H1 (cell line): ENCODE data around the gene BET1L.

ENCODE experiments used
- ASH2L ChIP-seq: fragments of 200-600, 300-600 bp; sonication (generic); IDR thresholded peaks from one replicate; pipeline ENCODE4 v1.7.1; 2017; ENCODE audit warnings: low read length
- BRCA1 ChIP-seq: IDR thresholded peaks from 2 replicates; pipeline ENCODE4 v1.6.1; 2012; ENCODE audit warnings: low read depth, low read length, improper control_type of control experiment
- CREB1 ChIP-seq: IDR thresholded peaks from 2 replicates; pipeline ENCODE4 v1.6.1; 2012; ENCODE audit warnings: inconsistent platforms
- EZH2 ChIP-seq: fragments of 200-600 bp; sonication (generic); IDR thresholded peaks from 2 replicates; pipeline ENCODE4 v1.7.1; 2012; ENCODE audit warnings: low read depth, mild to moderate bottlenecking, moderate library complexity, low read length, inconsistent platforms; ENCODE audit not compliant: severe bottlenecking
- JUND ChIP-seq: IDR thresholded peaks from 2 replicates; pipeline ENCODE4 v1.6.1; 2011; ENCODE audit warnings: mild to moderate bottlenecking, improper control_type of control experiment, low read length
- KDM1A ChIP-seq: fragments of 200-600, 300-600 bp; sonication (generic); IDR thresholded peaks from 2 replicates; pipeline ENCODE4 v1.7.1; 2016; ENCODE audit warnings: mild to moderate bottlenecking, low read length, borderline replicate concordance
- POLR2A ChIP-seq, 2 experiments: IDR thresholded peaks; 1 replicate in 1 of 2; 2 replicates in 1 of 2; pipeline ENCODE4 v1.6.1; 2011; ENCODE audit warnings: low read depth in 2 of 2, low read length in 2 of 2, mild to moderate bottlenecking in 2 of 2; ENCODE audit errors: control extremely low read depth in 1 of 2
- POLR2AphosphoS5 ChIP-seq: IDR thresholded peaks from 2 replicates; pipeline ENCODE4 v1.6.1; 2011; ENCODE audit warnings: low read depth, low read length
- RXRA ChIP-seq: IDR thresholded peaks from 2 replicates; pipeline ENCODE4 v1.6.1; 2011; ENCODE audit warnings: low read depth, mild to moderate bottlenecking, low read length, moderate library complexity; ENCODE audit not compliant: insufficient read depth
- TCF12 ChIP-seq: IDR thresholded peaks from 2 replicates; pipeline ENCODE4 v1.6.1; 2011; ENCODE audit warnings: low read depth, mild to moderate bottlenecking, low read length
- TF ChIP-seq, protein P1 (sequence below), 3 experiments: IDR thresholded peaks; 1 replicate in 2 of 3; 2 replicates in 1 of 3; pipeline versions ENCODE4 v1.5.1 to v1.6.1; 2011; ENCODE audit warnings: low read length in 3 of 3, mild to moderate bottlenecking in 3 of 3, inconsistent platforms in 2 of 3, low read depth in 1 of 3, moderate library complexity in 1 of 3; ENCODE audit not compliant: insufficient read depth in 1 of 3; ENCODE audit errors: control extremely low read depth in 1 of 3

DNA sequence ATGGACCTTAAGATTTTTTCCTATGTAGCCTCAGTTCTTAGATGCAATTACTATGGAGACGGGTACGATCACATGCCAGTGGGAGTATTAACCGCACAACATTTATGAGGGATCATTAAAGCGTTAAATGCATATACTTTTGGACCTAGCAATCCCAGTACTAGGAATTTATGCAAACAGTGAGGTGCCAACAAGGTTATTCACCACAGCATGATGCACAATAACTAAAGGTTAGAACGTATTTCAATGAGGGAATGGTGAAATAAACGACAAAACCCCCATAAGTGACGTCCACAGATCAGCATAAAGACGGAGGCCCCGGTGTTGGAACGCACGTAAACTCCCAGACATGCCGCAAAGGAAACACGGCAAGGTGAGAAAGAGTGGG is 28.4 kb upstream of the BET1L start:
- TF ChIP-seq, protein P1, sequence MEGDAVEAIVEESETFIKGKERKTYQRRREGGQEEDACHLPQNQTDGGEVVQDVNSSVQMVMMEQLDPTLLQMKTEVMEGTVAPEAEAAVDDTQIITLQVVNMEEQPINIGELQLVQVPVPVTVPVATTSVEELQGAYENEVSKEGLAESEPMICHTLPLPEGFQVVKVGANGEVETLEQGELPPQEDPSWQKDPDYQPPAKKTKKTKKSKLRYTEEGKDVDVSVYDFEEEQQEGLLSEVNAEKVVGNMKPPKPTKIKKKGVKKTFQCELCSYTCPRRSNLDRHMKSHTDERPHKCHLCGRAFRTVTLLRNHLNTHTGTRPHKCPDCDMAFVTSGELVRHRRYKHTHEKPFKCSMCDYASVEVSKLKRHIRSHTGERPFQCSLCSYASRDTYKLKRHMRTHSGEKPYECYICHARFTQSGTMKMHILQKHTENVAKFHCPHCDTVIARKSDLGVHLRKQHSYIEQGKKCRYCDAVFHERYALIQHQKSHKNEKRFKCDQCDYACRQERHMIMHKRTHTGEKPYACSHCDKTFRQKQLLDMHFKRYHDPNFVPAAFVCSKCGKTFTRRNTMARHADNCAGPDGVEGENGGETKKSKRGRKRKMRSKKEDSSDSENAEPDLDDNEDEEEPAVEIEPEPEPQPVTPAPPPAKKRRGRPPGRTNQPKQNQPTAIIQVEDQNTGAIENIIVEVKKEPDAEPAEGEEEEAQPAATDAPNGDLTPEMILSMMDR (IDR thresholded peaks at IDR 0.05; ENCODE audit: control extremely low read depth in 1 of 3, insufficient read depth in 1 of 3, low read depth in 1 of 3, low read length in 3 of 3), result no peak
- TF ChIP-seq ASH2L (no peak), POLR2AphosphoS5 (no peak), POLR2A (IDR thresholded peaks at IDR 0.05; ENCODE audit: control extremely low read depth in 1 of 2, low read depth in 2 of 2, low read length in 2 of 2) (no peak), TCF12 (no peak), CREB1 (no peak), KDM1A (no peak), RXRA (no peak), EZH2 (no peak), JUND (no peak), BRCA1 (no peak)
